NK-92 (cell line): ENCODE measurements around the gene WDR91.

ENCODE experiments used
- DNase-seq: peaks from one replicate; lab custom pipeline; 2025; ENCODE audit not compliant: unreplicated experiment; lab: John Stamatoyannopoulos, UW

Gene WDR91

GRCh38 chr7:135211179-135211945, at the start of gene WDR91:
WDR91 (minus strand) TSS chr7:135211526; CDS start chr7:135211502, 24 bp downstream.
- DNase-seq, result peak; percentile 78

DNA sequence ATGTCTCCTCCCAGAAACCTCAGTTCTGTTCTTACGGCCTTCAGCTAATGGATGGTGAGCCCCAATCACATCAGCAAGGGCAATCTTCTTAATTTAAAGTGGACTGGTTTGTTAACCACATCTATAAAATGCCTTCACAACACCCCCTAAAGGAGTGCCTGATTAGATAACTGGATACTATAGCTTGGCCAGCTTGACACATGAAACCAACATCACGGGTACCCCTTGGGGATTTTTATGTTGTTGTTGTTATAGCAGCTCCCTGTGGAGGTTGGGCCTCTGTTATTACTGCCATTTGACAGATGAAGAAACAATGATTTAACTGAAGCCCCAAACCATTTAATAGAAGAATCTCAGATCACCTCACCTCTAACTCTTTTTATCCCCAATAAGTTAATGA, 49.1 kb upstream of the WDR91 start:
- no peak for DNase-seq

DNA sequence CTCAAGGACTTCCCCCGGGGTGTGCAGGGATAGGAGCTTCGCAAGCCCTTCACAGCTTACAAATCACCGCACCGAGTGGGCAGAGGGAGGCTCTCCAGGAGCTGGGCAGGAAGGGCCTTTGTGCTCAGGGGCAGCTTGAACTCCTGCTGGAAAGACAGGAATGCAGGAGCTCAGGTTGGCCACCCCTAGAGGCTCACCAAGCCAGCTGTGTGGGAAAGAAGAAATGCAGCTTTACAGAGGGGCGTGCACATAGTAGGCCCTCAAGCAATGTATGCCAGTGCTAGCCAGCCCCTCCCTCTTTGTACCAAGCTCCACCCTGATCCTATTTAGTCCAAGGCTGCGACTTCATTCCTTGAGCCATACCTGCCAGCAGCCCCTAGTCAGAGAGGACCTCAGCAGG, 48.4 kb upstream of the WDR91 start:
- no peak for DNase-seq

DNA sequence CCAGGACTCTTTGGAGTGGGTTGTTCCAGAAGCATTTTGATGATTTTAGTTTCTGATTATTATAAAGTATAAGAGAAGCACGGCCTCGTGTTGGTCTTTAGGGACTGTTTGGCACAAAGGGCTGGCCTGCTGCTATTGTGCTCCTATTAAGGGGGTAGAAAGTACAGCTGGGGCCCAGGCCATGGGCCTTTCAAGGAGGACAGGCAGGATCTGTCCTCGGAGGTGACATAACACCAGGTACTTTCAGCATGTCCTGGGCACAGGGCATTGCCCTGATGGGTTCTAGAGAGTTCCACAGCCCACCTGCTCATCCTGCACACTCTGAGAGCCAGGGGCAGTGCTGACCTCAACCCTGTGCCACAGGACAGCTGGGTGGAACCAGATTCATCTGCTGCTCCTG, 47.3 kb upstream of the WDR91 start:
- no peak for DNase-seq

DNA sequence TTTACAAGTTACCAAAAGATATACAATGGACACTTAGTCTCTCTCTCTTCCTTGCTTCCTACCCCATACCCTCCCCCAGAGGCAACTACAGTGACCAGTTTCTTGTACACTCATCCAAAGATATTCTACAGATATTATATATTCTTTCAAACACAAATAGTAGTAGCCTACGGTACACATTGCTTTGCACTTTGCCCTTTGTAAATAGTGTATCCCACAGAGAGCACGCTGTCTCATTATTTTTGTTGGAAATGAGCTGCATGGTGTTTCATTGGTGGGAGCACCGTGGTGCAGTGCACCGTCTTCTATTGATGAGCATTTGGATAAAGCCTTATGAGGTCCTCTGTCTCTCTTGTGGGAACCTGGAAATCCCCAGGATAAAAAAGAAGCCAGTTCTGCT, 46.5 kb upstream of the WDR91 start:
- no peak for DNase-seq

DNA sequence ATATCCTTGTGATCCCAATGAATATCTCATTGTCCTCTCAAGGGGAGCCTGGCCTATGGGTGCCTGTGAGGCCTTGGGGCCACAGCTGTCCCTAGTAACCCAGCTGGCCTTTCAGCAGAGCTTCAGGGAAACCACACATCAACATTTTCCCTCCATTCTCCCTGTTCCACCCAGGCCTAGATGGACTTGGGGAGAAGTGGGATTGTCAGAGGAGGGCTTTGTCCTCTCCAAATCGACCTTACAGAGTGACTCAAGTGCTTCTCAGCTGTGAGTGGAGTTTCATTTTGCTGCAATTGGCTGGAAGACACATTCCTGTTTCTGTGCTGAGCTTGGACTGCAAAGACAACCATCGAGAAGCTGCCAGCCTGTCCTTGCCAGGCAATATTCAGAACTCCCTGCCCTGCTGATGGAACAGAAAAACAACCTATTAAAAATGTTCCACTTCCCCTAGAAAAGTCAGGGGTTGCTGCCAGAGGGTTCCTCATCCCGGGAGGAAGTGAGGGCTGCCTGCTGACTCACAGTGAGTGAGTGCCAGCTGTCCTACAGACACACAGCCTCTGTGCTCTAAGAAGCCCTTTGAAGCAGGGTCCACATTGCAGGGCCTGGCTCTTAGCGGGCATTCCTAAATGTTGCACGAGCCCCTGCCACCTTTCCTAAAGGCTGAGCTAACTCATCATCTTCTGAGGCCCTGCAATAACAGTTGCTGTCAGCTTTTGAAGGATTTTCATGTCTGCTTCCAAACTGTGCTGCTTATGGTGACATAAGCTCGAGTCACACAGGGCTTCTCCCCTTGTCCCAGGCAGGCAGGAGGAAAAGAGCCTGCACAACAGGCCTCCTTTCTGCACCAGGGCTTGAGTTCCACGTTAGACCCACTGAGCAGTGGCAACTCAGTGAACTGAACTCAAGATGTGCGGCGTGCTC, 42.8 kb upstream of the WDR91 start:
- no peak for DNase-seq

- no peak for DNase-seq
These were observed 40.4 kb upstream of the WDR91 start for GRCh38 chr7:135251496-135252391.

DNA sequence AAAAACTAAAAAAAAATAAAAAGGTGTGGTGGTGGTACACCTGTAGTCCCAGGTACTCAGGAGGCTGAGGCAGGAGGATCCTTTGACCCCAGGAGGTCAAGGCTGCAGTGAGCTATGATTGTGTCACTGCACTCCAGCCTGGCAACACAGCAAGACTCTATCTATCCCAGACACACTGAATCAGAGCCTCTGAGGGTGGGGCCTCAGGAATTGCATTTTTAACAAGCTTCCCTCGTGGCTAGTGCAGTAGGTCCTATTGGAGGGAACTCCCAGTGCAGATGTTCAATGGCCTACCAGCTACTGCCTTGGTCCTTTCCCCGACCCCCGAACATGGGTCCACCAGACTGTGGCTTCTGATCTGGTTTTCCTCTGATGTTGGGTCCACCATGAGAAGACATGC, 37.2 kb upstream of the WDR91 start:
- no peak for DNase-seq

DNA sequence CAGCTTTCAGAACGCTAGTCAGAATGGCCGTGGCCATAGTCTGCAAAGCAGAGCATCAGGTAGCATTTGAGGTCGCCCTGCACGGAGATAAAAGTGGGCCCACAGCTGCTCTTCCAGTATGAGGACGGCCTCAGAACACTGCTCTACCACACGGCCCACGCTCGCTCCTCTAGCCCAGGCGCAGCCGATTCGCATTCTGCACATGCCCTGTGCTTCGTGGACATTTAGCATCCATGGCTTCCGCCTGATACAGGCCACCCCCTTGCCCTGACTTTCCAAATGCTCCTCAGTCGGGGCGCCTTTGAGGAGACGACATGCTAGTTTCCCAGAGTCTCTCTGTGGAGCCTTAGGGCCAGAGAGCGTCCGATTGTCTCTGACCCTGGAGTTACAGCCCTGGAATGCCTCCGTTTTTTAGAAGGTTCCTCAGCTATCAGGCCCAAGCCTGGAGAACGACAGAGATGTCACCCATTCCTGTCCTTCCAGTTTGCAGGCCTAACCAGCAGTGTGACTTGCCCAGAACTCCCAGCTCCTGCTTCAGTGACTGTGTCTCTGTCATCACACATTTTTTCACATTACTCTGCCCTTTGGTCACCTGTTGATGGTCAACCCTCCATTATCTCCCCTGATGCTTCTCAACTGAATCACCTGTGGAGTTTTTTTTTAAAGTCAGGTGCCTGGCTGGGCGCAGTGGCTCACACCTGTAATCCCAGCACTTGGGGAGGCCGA, 36.6 kb upstream of the WDR91 start:
- no peak for DNase-seq

DNA sequence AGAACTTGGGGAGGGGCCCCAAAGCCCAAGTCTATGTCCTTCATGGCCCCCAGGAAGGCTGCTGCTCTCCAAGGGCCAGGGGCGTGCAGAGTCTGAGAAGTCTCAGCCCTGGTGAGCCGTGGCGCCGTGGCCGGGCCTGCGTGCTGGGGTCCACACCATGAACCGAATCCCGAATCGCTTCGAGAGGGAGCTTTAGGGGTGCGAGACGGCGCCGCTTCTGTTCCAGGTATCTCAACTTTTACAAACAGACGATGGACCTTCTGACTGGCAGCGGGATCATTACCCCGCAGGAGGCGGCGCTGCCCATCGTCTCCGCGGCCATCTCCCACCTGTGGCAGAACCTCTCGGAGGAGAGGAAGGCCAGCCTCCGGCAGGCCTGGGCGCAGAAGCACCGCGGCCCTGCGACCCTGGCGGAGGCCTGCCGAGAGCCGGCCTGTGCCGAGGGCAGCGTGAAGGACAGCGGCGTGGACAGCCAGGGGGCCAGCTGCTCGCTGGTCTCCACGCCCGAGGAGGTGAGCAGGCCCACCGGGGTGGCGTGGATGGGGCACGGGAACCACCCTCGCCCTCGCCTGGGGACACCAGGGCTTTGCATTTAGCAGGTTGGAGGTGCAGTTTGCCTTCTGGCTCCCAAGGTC, 35.0 kb upstream of the WDR91 start:
- no peak for DNase-seq

GRCh38 chr7:135245226-135246190, 34.2 kb upstream of the WDR91 start:
- no peak for DNase-seq

DNA sequence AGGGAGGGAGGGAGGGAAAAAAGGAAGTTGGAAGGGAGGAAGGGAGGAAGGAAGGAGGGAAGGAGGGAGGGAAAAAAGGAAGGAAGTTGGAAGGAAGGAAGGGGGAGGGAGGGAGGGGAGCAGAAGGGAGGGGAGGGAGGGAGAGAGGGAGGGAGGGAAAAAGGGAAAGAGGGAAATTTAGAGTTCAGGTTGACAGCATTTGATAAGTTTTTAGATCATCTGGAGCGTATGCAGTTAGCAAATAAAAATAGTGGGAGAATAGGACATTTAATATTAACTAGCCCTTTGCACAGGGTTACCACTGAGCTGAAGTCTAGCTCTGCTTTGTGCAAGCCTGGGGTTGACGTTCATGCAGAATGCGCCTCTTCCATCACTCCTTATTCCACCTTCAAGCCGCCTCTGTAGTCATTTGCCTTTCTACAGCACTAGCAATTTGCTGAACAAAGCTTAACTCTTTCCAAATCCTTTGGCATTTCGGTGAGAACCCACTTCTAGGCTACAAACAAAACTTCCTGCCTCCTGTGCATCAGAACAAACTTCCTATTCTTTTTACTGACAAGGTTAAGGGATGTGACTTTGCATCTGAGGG, 30.9 kb upstream of the WDR91 start:
- no peak for DNase-seq

- DNase-seq, result no peak
These were observed 29.1 kb upstream of the WDR91 start for GRCh38 chr7:135240441-135240840.

- no peak for DNase-seq
These were observed 27.9 kb upstream of the WDR91 start for GRCh38 chr7:135239263-135239662.

DNA sequence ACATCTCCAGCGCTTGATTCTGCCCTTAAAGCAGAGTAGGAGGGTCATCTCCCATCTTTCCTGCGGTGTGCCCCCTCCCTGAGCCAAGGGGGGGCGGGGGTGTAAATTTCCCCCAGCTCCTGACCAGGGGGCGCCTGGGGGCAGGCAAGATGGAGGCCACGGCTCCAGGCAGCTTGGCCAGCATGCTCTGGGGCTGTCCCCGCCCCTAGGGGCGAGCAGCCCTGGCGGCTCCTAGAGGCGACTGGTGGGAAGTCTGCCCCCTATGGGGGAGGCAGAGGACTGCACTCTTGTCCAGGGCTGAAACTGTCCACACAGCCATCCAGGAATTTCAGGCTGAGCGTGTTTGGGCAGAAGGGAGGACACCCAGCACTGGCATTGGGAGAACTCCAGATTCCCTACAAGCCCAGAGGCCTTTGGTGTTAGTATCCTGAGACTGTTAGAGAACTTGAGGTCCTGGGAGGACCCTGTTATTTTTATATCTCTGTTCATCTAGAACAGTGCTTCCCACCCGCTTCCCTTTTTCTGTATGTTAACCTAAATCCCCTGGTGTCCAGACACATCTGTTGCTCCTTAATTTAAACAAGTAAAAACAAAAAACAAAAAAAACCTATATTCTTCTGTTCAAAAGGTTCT, 26.9 kb upstream of the WDR91 start:
- DNase-seq, result no peak

GRCh38 chr7:135236727-135237126, 25.4 kb upstream of the WDR91 start:
- no peak for DNase-seq

- DNase-seq, result no peak
These were observed 24.5 kb upstream of the WDR91 start for GRCh38 chr7:135235841-135236240.

DNA sequence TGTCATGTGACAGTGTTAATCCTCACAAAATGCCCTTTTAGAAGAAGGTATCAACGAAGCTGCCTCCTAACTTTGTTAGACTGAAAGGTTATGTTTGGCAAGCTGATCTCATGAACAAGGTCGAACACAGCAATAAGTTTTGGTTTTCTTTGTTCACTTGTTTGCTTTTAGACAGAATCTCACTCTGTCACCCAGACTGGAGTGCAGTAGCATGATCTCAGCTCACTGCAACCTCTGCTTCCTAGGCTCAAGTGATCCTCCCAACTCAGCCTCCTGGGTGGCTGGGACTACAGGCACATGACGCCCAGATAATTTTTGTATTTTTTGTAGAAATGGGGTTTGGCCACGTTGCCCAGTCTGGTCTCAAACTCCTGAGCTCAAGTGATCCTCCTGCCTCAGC, 23.4 kb upstream of the WDR91 start:
- DNase-seq, result no peak
